ENCODE data around the gene ORAI3.

DNA sequence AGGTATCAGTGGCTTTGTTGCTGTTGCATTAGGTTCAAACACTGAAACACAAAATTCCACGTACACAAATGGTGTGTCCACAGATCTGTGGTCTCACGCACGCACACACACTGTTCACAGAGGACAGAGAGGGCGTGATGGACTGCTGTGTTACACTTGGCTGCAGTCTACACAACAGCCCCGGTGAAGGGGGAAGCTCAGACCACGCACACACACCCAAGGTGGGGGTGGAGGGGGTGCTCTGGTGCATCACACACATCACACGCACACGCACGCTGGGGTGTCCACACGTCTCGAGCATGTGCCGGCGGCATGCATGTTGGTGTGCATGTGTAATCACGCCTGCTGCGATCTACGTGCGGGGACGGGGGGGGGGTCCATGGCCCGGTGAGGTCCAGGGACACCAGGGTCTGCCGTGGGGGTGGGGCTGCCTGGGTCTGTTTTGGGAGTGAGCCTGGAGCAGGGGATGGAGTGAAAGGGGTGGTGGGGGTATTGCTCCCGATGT is 43.5 kb downstream of the ORAI3 start:
- no peak for TF ChIP-seq CTCF (IDR thresholded peaks at IDR 0.05)
- TF ChIP-seq SIN3A (IDR thresholded peaks at IDR 0.05; ENCODE audit: borderline replicate concordance, insufficient read depth, low read depth, low read length), result no peak
- no peak for TF ChIP-seq REST (IDR thresholded peaks at IDR 0.05; ENCODE audit: insufficient read depth in 1 of 2, low read depth in 2 of 2, low read length in 1 of 2)

Measured in Panc1 (cell line).